SH-SY5Y (cell line): ENCODE data around the gene SPC24.

Source experiments
- GATA2 ChIP-seq: IDR thresholded peaks from 2 replicates; pipeline ENCODE4 v1.6.1; 2011; ENCODE audit warnings: mild to moderate bottlenecking, low read depth, low read length
- GATA3 ChIP-seq: IDR thresholded peaks from 2 replicates; pipeline ENCODE4 v1.6.1; 2011; ENCODE audit warnings: low read depth, mild to moderate bottlenecking, low read length, moderate library complexity

DNA sequence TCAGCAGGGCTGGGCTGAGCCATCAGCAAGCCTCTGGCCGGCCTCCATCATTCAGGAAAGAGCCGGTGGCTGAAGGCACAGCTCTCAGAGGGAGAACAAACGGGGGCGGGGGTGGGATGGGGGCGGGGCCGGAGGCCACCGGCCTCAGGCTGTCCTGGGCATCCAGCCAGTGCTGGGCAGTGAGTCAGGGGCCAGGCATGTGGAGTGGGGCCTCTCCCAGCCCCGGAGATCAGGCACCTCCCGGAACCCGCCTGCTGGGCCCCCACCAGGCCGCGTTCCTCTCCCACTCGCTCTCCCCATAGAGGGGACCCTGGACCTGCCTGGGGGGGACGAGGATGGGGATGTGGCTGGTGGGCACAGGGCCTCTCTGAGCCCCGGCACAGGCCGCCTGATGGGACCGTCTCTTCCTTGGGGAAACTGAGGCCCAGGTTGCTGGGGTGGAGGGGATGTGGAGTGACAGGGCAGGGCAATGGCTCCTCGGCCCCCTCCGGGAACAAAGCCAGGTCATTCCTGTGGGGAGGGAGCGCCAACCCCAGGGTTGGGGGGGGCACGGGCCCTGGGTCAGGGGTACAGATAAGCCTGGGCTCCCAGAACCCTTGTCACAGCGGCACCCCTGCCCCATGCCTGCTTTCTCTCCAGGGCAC, 12.9 kb downstream of the SPC24 start:
- TF ChIP-seq GATA2, result no peak
- no peak for TF ChIP-seq GATA3
